ENCODE data around the gene PRSS2.
"Not testable (repeated sequence)": the region's sequence is repeated elsewhere in the genome, so short reads cannot be mapped to it uniquely, and the experiment has no call there.

Gene PRSS2

GRCh38 chr7:142760071-142760642 is 10.6 kb upstream of the PRSS2 start:
- no peak for FAIRE-seq

DNA sequence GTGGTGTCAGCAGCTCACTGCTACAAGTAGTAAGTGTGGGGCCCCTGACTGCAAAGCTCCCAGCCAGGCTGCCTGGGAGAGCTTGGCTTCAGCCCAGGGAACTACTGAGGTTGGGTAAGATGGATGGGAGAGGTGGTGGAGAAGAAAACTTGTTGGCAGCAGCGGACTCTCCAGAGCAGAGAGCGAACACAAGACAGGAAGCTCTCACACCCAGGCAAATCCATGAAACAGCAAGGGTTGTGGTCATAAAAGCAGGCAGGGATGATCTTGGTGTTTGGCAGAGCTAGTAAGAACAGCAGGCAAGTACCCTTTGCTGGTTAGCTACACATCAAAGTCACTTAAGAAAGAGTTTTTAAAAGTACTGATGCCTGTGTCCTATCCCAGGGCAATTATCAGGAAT is 9.2 kb upstream of the PRSS2 start:
- not testable (repeated sequence) for FAIRE-seq

- FAIRE-seq, result no peak
Measured at GRCh38 chr7:142762104-142762503, 8.7 kb upstream of the PRSS2 start.

GRCh38 chr7:142767451-142767850 is 3.3 kb upstream of the PRSS2 start:
- FAIRE-seq, result no peak

DNA sequence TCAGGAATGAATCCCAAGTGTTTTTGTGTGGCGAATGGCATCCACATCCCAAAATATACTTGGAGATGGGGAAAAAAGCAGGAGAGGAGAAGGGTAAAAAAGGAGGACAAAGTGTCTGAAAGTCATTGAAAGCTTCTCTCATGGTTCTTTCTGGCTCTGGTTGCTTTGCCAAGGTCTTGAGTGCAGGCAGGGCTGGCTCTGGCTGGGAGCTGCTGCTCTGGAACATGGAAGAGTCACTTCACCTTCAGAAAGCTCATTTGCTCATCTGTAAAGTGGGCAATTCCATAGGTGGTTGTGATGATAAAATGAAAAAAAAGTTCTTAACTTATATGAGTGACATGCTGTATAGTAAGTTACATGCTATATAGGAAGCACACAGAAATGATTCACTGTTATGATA is 2.9 kb upstream of the PRSS2 start:
- no peak for FAIRE-seq

DNA sequence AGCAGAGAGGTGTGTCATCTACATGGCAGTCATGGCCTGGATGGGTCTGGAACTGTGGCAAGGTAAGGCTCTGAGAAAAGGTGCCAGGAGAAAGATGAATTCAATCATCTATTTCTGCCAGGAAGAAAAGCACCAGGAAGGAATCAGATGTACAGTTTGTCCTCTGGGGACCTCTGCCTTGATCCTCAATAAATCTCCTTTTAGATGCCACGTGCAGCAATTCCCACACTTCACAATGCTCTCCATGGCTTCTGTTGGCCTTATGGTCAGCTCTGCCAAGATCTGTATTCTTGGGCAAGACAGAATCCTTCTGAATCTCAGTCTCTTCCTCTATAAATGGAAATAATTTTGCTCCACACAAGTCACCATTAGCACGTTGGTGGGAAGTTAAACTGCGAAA is 1.9 kb upstream of the PRSS2 start:
- FAIRE-seq, result not testable (repeated sequence)

DNA sequence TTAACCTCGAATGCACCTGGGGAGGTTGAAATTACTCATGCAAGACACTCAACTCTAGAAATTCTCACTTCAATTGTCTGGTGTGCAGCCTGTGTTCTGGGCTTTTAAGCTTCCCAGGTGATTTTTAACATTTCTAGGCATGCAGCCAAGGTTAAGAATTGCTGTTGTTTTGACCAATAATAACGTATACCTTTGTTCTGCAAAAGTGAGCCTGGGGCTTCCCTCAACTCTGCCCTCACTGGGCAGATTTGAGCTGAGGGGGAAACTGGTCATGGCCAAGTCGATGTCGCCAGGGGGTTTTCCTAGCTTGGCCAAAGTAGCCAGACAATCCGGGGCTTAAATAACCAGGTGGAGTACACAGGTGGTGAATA is 568 bp downstream of the PRSS2 start:
- no peak for FAIRE-seq

GRCh38 chr7:142772051-142772450 is 1.3 kb downstream of the PRSS2 start:
- FAIRE-seq, result no peak

GRCh38 chr7:142772673-142773072 is 1.9 kb downstream of the PRSS2 start:
- FAIRE-seq, result no peak

- FAIRE-seq, result no peak
Measured at GRCh38 chr7:142773230-142773629, 2.5 kb downstream of the PRSS2 start.

DNA sequence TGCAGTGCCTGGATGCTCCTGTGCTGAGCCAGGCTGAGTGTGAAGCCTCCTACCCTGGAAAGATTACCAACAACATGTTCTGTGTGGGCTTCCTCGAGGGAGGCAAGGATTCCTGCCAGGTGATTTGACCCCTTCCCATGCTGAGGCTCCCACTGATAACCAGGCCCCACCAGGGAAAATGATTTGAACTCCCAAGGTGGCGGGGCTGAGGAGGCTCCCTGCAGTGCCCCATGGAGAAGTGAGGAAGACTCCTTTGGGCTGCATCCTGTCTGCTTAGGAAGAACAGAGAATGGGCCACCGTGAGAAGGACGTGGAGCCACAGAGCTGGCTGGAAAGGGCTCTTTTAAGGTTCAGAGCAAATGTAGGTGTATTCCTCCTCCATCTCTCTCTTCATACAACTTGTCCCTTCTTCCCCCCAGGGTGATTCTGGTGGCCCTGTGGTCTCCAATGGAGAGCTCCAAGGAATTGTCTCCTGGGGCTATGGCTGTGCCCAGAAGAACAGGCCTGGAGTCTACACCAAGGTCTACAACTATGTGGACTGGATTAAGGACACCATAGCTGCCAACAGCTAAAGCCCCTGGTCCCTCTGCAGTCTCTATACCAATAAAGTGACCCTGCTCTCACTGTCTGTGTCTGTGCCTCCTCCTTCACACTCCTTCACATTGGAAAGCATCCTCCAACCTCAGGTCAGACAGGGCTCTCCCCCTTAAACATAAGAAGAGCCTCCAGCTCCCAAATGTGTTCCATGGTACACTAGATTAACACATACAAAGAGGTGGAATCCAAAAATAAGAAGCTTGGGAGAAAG is 3.4 kb downstream of the PRSS2 start:
- FAIRE-seq, result no peak

GRCh38 chr7:142774826-142775225 is 4.1 kb downstream of the PRSS2 start:
- FAIRE-seq, result no peak

DNA sequence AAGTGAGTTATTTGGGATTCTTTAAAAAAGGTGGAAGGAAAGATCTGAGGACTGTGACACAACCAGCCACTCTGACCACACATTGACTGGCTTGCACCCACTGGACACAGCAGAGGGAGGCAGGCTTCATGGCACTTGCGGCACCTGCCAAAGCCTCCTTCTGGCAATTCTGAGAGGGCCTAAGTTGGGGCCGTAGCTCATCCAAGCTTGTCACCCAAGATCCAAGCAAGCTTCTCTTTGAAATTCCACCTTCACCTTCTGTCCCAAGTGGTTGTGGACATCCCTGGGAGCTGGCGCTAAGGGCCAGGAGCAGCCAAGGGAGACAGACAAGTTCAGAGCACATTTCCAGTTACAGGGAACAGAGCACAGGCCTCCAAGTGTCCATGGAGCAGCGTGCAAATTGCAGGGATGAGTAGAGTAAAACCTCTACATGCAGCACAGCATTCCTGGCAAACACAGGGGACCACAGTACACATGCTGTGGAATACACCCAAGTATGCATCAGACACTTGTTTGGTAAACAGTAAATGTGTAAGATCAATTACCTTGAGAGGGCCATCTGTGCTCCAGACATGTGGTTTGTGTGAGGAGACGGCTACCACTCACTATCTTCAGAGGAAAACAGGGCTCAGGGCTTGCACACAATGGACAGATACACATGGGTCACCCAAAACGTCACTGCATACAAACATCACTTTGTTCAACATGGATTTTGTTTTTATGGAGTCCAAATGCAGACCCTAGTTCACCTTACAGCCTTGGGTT is 4.8 kb downstream of the PRSS2 start:
- not testable (repeated sequence) for FAIRE-seq

- no peak for FAIRE-seq
Measured at GRCh38 chr7:142776206-142776844, 5.6 kb downstream of the PRSS2 start.

DNA sequence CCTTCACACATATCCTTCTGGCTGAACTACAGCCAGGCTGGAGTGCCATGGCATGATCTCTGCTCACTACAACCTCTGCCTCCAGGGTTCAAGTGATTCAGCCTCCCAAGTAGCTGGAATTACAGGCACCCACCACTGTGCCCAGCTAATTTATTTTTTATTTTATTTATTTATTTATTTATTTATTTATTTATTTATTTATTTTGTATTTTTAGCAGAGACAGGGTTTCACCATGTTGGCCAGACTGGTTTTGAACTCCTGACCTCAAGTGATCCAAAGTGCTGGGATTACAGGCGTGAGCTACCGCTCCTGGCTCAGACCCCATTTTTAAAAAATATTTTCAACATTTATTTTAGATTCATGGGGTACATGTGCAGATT is 6.1 kb downstream of the PRSS2 start:
- FAIRE-seq, result not testable (repeated sequence)

DNA sequence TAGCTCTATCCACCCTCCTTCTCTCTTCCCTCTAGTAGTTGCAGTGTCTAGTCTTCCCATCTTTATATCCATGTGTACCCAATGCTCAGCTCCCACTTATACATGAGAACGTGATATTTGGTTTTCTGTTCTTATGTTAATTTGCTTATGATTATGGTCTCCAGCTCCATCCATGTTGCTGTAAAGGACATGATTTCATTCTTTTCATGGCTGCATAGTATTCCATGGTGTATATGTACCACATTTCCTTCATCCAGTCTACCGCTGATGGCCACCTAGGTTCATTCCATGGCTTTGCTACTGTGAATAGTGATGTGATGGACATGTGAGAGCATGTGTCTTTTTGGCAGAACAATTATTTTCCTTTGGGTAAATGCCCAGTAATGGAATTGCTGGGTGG is 6.5 kb downstream of the PRSS2 start:
- no peak for FAIRE-seq

DNA sequence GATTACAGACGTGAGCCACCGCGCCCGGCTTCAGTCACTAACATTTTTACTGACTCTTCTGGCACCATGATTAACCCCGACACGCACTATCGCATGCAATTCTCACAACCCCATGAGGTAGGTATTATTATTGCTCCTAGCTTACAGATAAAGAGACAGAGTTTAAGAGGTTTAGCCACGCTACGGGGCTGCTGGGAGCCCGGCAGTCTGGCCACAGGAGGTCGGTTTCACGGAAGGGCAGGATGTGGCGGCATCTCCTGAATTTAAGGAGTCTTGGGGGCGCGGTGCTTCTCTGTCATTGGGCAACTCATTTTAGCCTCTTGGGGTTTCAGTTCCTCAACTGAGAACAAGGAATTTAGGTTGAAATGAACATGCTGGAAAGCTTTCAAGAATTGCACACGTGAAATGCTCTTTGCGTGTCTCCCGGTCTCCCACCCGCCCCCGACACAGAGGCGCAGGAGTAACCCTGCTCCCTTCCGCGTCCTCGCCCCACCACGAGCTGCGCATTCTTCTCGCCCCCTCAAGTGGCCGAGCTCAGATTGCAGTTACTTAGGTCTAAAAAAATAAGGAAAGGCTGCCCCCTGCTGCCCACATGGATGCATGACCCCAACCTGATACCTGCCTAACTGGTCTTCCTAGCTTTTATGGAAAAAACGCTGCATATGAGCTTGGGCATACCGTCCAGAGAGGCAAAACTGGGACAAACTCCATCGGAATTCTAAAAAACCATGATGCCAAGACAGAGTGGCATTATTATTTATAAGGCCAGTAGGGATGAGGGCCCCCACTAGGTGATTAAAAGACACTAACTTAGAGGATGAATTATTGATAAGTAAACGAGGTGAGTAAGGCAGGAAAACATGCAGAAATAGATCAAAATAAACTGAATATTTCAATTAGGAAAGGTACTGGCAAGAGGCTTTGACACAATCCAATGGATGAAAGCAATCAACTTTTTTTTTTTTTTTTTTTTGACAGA is 12.4 kb downstream of the PRSS2 start:
- FAIRE-seq, result peak; percentile 60

- no peak for FAIRE-seq
Measured at GRCh38 chr7:142784096-142784495, 13.3 kb downstream of the PRSS2 start.

- FAIRE-seq, result no peak
Measured at GRCh38 chr7:142784716-142785115, 13.9 kb downstream of the PRSS2 start.

- no peak for FAIRE-seq
Measured at GRCh38 chr7:142785841-142786250, 15.1 kb downstream of the PRSS2 start.

DNA sequence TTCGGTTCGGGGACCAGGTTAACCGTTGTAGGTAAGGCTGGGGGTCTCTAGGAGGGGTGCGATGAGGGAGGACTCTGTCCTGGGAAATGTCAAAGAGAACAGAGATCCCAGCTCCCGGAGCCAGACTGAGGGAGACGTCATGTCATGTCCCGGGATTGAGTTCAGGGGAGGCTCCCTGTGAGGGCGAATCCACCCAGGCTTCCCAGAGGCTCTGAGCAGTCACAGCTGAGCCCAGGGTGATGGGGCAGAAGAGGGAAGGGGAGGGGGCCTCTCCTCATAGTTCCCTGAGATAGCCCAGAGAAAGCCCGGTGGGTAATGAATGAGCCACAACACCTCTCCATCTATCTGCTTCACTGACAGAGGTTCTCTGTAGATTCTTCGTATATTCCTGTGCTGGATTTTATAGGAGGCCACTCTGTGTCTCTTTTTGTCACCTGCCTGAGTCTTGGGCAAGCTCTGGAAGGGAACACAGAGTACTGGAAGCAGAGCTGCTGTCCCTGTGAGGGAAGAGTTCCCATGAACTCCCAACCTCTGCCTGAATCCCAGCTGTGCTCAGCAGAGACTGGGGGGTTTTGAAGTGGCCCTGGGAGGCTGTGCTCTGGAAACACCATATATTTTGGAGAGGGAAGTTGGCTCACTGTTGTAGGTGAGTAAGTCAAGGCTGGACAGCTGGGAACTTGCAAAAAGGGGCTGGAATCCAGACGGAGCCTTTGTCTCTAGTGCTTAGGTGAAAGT is 16.4 kb downstream of the PRSS2 start:
- no peak for FAIRE-seq
